Colonic mucosa (tissue), 4 donors: ENCODE measurements around the gene THUMPD3. TPM values are rescaled to one million over a fixed set of nuclear protein-coding genes. Genes with fewer than 3 reads are reported as not detected.

Source experiments
- DNase-seq: peaks from one replicate; pipeline ENCODE4 v3.0.0-alpha.2; 2020
- H3K27ac ChIP-seq: fragments of 200-600 bp; one replicate; pipeline ENCODE4 v1.8.0; 2021
- H3K27me3 ChIP-seq: fragments of 200-600 bp; one replicate; pipeline ENCODE4 v1.8.0; 2021
- H3K36me3 ChIP-seq: fragments of 200-600 bp; one replicate; pipeline ENCODE4 v1.8.0; 2021
- H3K4me1 ChIP-seq: fragments of 200-600 bp; one replicate; pipeline ENCODE4 v1.8.0; 2021; ENCODE audit warnings: mild to moderate bottlenecking
- H3K4me3 ChIP-seq: fragments of 200-600 bp; one replicate; pipeline ENCODE4 v1.8.0; 2021
- H3K9ac ChIP-seq, 2 donors: one replicate each; pipeline ENCODE4 v1.7.0; 2013; ENCODE audit warnings: control low read depth in 2 of 2, low read depth in 2 of 2, low read length in 2 of 2
- H3K9me3 ChIP-seq: fragments of 200-600 bp; one replicate; pipeline ENCODE4 v1.8.0; 2021
- CTCF ChIP-seq: fragments of 200-600 bp; IDR thresholded peaks from one replicate; pipeline ENCODE4 v1.8.0; 2022; ENCODE audit warnings: antibody characterized with exemption, mild to moderate bottlenecking
- intact Hi-C: fragments of 100-400 bp; cut with DNase I; formaldehyde crosslinking; loops from one replicate; pipeline ENCODE4 v1.14.1; 2022
- total RNA-seq, 2 donors: library from RNA; stranded (reverse); fragmentation: NEBNext Ultra II Directional in 1 of 2; extraction: Animal tissue kit (Norgen Biotek cat#: 25700) in 1 of 2; gene quantifications; one replicate each; pipeline ENCODE4 v1.2.1, GENCODE V29; 2021
- donor health status: healthy.
- donor health status: DM: no; HTN: no; CAD: no.
- donor health status: DM: no; HTN: no; CAD: no.

The THUMPD3 gene
- total RNA-seq, 2 donors from 2014 or later: 40.1 to 46.0 TPM

- H3K4me3 ChIP-seq: no peak overlapping the region
- H3K36me3 ChIP-seq: peaks cover 45% of the 10 kb centered on the region
- DNase-seq: no peak
- H3K9ac ChIP-seq: no peak overlapping the region
- TF ChIP-seq CTCF: no peak
- no peaks in the 10 kb centered on the region for H3K27me3 ChIP-seq
- intact Hi-C loops: loop anchor here (5.0 kb wide), 1 partner anchor 55 kb away; no protein-coding TSS in a partner anchor
- no peaks in the 10 kb centered on the region for H3K9me3 ChIP-seq
- no peak overlapping the region for H3K27ac ChIP-seq
- peaks cover 3% of the 10 kb centered on the region for H3K4me1 ChIP-seq
These were observed 24.4 kb downstream of the THUMPD3 start for GRCh38 chr3:9387322-9387655.

- no peaks in the 10 kb centered on the region for H3K27me3 ChIP-seq
- peaks cover 45% of the 10 kb centered on the region for H3K36me3 ChIP-seq
- no peak overlapping the region for H3K4me3 ChIP-seq
- H3K9me3 ChIP-seq: no peaks in the 10 kb centered on the region
- no peak overlapping the region for H3K27ac ChIP-seq
- DNase-seq: no peak
- intact Hi-C loops: loop anchor here (5.0 kb wide), 1 partner anchor 54 kb away; no protein-coding TSS in a partner anchor
- H3K4me1 ChIP-seq: peaks cover 5% of the 10 kb centered on the region
- no peak for TF ChIP-seq CTCF
- no peak overlapping the region for H3K9ac ChIP-seq
These were observed 25.3 kb downstream of the THUMPD3 start for GRCh38 chr3:9388142-9388541.

GRCh38 chr3:9388562-9389272, 25.9 kb downstream of the THUMPD3 start:
- H3K9me3 ChIP-seq: no peaks in the 10 kb centered on the region
- H3K4me1 ChIP-seq: peaks cover 5% of the 10 kb centered on the region
- intact Hi-C loops: loop anchor here (5.0 kb wide), 1 partner anchor 54 kb away; no protein-coding TSS in a partner anchor
- no peaks in the 10 kb centered on the region for H3K27me3 ChIP-seq
- H3K9ac ChIP-seq: no peak overlapping the region
- no peak overlapping the region for H3K4me3 ChIP-seq
- TF ChIP-seq CTCF: no peak
- H3K27ac ChIP-seq: no peak overlapping the region
- peaks cover 39% of the 10 kb centered on the region for H3K36me3 ChIP-seq
- DNase-seq: no peak

GRCh38 chr3:9390265-9390888, 27.5 kb downstream of the THUMPD3 start:
- H3K9me3 ChIP-seq: no peaks in the 10 kb centered on the region
- H3K27ac ChIP-seq: no peak overlapping the region
- no peak for DNase-seq
- no peak overlapping the region for H3K4me3 ChIP-seq
- peaks cover 6% of the 10 kb centered on the region for H3K4me1 ChIP-seq
- peaks cover 38% of the 10 kb centered on the region for H3K36me3 ChIP-seq
- H3K9ac ChIP-seq: no peak overlapping the region
- intact Hi-C loops: no loop called here
- TF ChIP-seq CTCF: no peak
- no peaks in the 10 kb centered on the region for H3K27me3 ChIP-seq

- intact Hi-C loops: no loop called here
- no peak overlapping the region for H3K27ac ChIP-seq
- H3K9me3 ChIP-seq: no peaks in the 10 kb centered on the region
- H3K4me3 ChIP-seq: no peak overlapping the region
- H3K27me3 ChIP-seq: no peaks in the 10 kb centered on the region
- peaks cover 9% of the 10 kb centered on the region for H3K4me1 ChIP-seq
- peaks cover 36% of the 10 kb centered on the region for H3K36me3 ChIP-seq
- no peak overlapping the region for H3K9ac ChIP-seq
- no peak for TF ChIP-seq CTCF
- no peak for DNase-seq
These were observed 29.2 kb downstream of the THUMPD3 start for GRCh38 chr3:9392041-9392440.
